Body of pancreas (tissue), 4 donors: ENCODE data around the gene MPP7.

Experiments used
- CTCF ChIP-seq, 7 experiments: fragments of 450-650 bp in 4 of 7; fragments of 200-600 bp in 3 of 7; sonication (generic) in 3 of 7; IDR thresholded peaks; one replicate each; pipeline ENCODE4 v1.5.1; 2016 to 2019; ENCODE audit warnings: antibody characterized with exemption in 7 of 7
- POLR2A ChIP-seq, 3 donors: fragments of 450-650 bp; IDR thresholded peaks; one replicate each; pipeline ENCODE4 v1.6.1; 2016; ENCODE audit warnings: antibody characterized with exemption in 3 of 3, mild to moderate bottlenecking in 2 of 3

- TF ChIP-seq CTCF (IDR thresholded peaks at IDR 0.05) (peak; percentile 35 to 72 (median 60)), POLR2A (IDR thresholded peaks at IDR 0.05) (peak; percentile 75 to 98 (median 98))
Measured at GRCh38 chr10:28302638-28303488, at the start of gene MPP7.
